ENCODE data around the gene BCL2. TPM values are rescaled to one million over a fixed set of nuclear protein-coding genes. Genes with fewer than 3 reads are reported as not detected.

BCL2 gene
- total RNA-seq, 1 experiment from 2014 or later = 1.5 TPM

- ChIA-PET CTCF (no interaction called here), POLR2A (ENCODE audit: unreplicated experiment) (no interaction called here)
- DNase-seq (no peak), ATAC-seq (no peak)
- H3K9ac ChIP-seq (ENCODE audit: low read length) = no peak overlapping the region
- no peak overlapping the region for H3K27ac ChIP-seq (ENCODE audit: low read length)
- H3K4me1 ChIP-seq (ENCODE audit: insufficient read depth, low read length) = no peaks in the 10 kb centered on the region
- TF ChIP-seq, protein P1, sequence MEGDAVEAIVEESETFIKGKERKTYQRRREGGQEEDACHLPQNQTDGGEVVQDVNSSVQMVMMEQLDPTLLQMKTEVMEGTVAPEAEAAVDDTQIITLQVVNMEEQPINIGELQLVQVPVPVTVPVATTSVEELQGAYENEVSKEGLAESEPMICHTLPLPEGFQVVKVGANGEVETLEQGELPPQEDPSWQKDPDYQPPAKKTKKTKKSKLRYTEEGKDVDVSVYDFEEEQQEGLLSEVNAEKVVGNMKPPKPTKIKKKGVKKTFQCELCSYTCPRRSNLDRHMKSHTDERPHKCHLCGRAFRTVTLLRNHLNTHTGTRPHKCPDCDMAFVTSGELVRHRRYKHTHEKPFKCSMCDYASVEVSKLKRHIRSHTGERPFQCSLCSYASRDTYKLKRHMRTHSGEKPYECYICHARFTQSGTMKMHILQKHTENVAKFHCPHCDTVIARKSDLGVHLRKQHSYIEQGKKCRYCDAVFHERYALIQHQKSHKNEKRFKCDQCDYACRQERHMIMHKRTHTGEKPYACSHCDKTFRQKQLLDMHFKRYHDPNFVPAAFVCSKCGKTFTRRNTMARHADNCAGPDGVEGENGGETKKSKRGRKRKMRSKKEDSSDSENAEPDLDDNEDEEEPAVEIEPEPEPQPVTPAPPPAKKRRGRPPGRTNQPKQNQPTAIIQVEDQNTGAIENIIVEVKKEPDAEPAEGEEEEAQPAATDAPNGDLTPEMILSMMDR (conservative IDR thresholded peaks at IDR 0.05; ENCODE audit: low read depth, low read length) = no peak
- TF ChIP-seq EZH2 (IDR thresholded peaks at IDR 0.05; ENCODE audit: low read length, unreplicated experiment) (no peak), EZH2phosphoT487 (IDR thresholded peaks at IDR 0.05; ENCODE audit: borderline replicate concordance, low read length) (no peak)
- no peaks in the 10 kb centered on the region for H4K20me1 ChIP-seq (ENCODE audit: low read length)
- H2AFZ ChIP-seq (ENCODE audit: low read length) = no peak overlapping the region
- no peaks in the 10 kb centered on the region for H3K79me2 ChIP-seq (ENCODE audit: low read length)
- H3K27me3 ChIP-seq (ENCODE audit: low read length) = peaks cover 10% of the 10 kb centered on the region; the same call in 1 of the 2 replicates
- no peak overlapping the region for H3K4me3 ChIP-seq (ENCODE audit: low read length)
- H3K36me3 ChIP-seq (ENCODE audit: low read depth, low read length) = no peaks in the 10 kb centered on the region
- no peaks in the 10 kb centered on the region for H3K9me2 ChIP-seq (replicated peaks; ENCODE audit: low read length)
- H3K4me2 ChIP-seq (ENCODE audit: low read length) = no peak overlapping the region
- BruUV-seq (replicated peaks) = no TSS peak
- no peaks in the 10 kb centered on the region for H3F3A ChIP-seq (ENCODE audit: low read length, unreplicated experiment)
- no peaks in the 10 kb centered on the region for H3K9me3 ChIP-seq (ENCODE audit: low read length)
- intact Hi-C loops (cut with micrococcal nuclease) = no loop called here
These were observed 48.4 kb downstream of the BCL2 start for GRCh38 chr18:63271148-63271547.

DNA sequence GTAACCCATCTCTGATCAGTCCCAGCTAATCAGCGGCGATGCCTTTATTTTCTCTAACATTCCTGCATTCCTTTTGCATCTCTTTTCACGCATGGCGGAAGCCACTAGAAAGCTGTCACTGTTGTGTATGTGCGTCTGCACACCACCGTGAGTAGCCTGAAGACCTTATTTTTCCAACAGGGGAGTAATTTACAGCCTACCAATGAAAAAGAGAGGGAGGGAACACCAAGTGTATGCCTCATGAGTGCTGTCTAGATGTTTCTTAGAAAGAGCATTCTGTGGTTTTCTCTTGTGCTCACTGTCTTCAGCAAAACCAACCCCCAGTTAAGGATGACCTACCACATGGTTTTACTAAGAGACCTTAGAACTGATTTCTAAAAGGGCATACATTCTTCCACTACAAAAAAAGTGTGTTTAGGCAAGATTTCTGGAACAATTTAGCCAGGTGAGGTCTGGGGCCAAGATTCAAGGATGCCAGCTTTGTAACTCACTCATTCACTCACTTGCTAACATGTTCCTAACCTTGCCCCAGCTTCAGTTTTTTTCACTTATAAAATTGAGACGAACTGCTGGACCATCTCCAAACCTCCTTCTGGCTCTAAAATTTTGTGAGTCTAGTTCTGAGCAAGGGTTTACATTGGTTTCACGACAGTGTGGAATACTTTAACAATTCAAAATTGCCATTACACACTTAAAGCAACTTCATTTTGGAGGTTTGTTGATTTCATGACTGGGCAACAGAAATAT is 51.4 kb downstream of the BCL2 start:
- H3K4me1 ChIP-seq (ENCODE audit: insufficient read depth, low read length) = no peaks in the 10 kb centered on the region
- no peaks in the 10 kb centered on the region for H3K9me2 ChIP-seq (replicated peaks; ENCODE audit: low read length)
- H3K9ac ChIP-seq (ENCODE audit: low read length) = no peak overlapping the region
- intact Hi-C loops (cut with micrococcal nuclease) = no loop called here
- DNase-seq = no peak
- TF ChIP-seq, protein P1 (conservative IDR thresholded peaks at IDR 0.05; ENCODE audit: low read depth, low read length) = no peak
- TF ChIP-seq EZH2 (IDR thresholded peaks at IDR 0.05; ENCODE audit: low read length, unreplicated experiment) (no peak), EZH2phosphoT487 (IDR thresholded peaks at IDR 0.05; ENCODE audit: borderline replicate concordance, low read length) (no peak)
- no peak overlapping the region for H3K27ac ChIP-seq (ENCODE audit: low read length)
- ChIA-PET POLR2A (ENCODE audit: unreplicated experiment) (no interaction called here), CTCF (no interaction called here)
- H3K36me3 ChIP-seq (ENCODE audit: low read depth, low read length) = no peaks in the 10 kb centered on the region
- no peaks in the 10 kb centered on the region for H3F3A ChIP-seq (ENCODE audit: low read length, unreplicated experiment)
- H3K4me2 ChIP-seq (ENCODE audit: low read length) = no peak overlapping the region
- H3K4me3 ChIP-seq (ENCODE audit: low read length) = no peak overlapping the region
- no peaks in the 10 kb centered on the region for H4K20me1 ChIP-seq (ENCODE audit: low read length)
- no peaks in the 10 kb centered on the region for H3K9me3 ChIP-seq (ENCODE audit: low read length)
- no peak for ATAC-seq
- peaks cover 10% of the 10 kb centered on the region; the same call in 1 of the 2 replicates for H3K27me3 ChIP-seq (ENCODE audit: low read length)
- no peak overlapping the region for H2AFZ ChIP-seq (ENCODE audit: low read length)
- BruUV-seq (replicated peaks) = no TSS peak
- no peaks in the 10 kb centered on the region for H3K79me2 ChIP-seq (ENCODE audit: low read length)
